Spleen (tissue), 11 donors: ENCODE measurements around the gene MYLK4. TPM values are rescaled to one million over a fixed set of nuclear protein-coding genes. Genes with fewer than 3 reads are reported as not detected.

Experiments used
- DNase-seq: peaks from one replicate; pipeline ENCODE4 v3.0.0-alpha.2; 2020
- H3K27ac ChIP-seq, 8 donors: fragments of 200-600 bp; sonication (generic) in 7 of 8; 1 replicate in 4 of 8; 2 replicates in 4 of 8; pipeline versions ENCODE4 v1.5.0 to v1.8.0; 2016 to 2021; ENCODE audit warnings: inconsistent platforms in 4 of 8, mild to moderate bottlenecking in 4 of 8, moderate library complexity in 1 of 8
- H3K27me3 ChIP-seq, 7 donors: fragments of 200-600 bp; sonication (generic) in 6 of 7; replicated peaks in 1 of 7; 1 replicate in 4 of 7; 2 replicates in 3 of 7; pipeline versions ENCODE4 v1.5.0 to v1.8.0; 2016 to 2021; ENCODE audit warnings: inconsistent platforms in 3 of 7, mild to moderate bottlenecking in 1 of 7
- H3K36me3 ChIP-seq, 6 donors: fragments of 200-600 bp; sonication (generic) in 5 of 6; 1 replicate in 4 of 6; 2 replicates in 2 of 6; pipeline versions ENCODE4 v1.5.0 to v1.8.0; 2016 to 2021; ENCODE audit warnings: inconsistent platforms in 2 of 6
- H3K4me1 ChIP-seq, 6 donors: fragments of 200-600 bp; sonication (generic) in 5 of 6; 1 replicate in 3 of 6; 2 replicates in 3 of 6; pipeline versions ENCODE4 v1.5.0 to v1.8.0; 2016 to 2021; ENCODE audit warnings: inconsistent platforms in 3 of 6
- H3K4me3 ChIP-seq, 8 donors: fragments of 200-600 bp; sonication (generic) in 7 of 8; 1 replicate in 4 of 8; 2 replicates in 4 of 8; pipeline versions ENCODE4 v1.5.0 to v1.8.0; 2016 to 2021; ENCODE audit warnings: inconsistent platforms in 4 of 8, mild to moderate bottlenecking in 4 of 8, moderate library complexity in 2 of 8
- H3K9me3 ChIP-seq, 8 donors: fragments of 200-600 bp; sonication (generic) in 7 of 8; 1 replicate in 4 of 8; 2 replicates in 4 of 8; pipeline versions ENCODE4 v1.5.0 to v1.8.0; 2016 to 2021; ENCODE audit warnings: inconsistent platforms in 4 of 8
- POLR2A ChIP-seq, 3 donors: fragments of 450-650 bp; IDR thresholded peaks; one replicate each; pipeline ENCODE4 v1.5.1; 2017; ENCODE audit warnings: antibody characterized with exemption in 3 of 3, mild to moderate bottlenecking in 1 of 3
- POLR2AphosphoS5 ChIP-seq, 3 donors: sonication (generic); formaldehyde crosslinking; IDR thresholded peaks; one replicate each; pipeline ENCODE4 v1.5.1; 2017; ENCODE audit warnings: antibody characterized with exemption in 3 of 3
- WGBS, 5 donors: extraction: QIAGEN DNeasy Blood & Tissue Kit in 3 of 5; methylation state at CpG; one replicate each; pipeline versions ENCODE4 v1.1.5 to v1.1.7; 2013 to 2018; 5-methylcytosine and 5-hydroxymethylcytosine counted together
- intact Hi-C: fragments of 100-400 bp; cut with DNase I; formaldehyde crosslinking; loops from one replicate; pipeline ENCODE4 v1.15.0; 2023; ENCODE audit warnings: low total_unique reads
- polyA plus RNA-seq, 3 donors: library from polyadenylated mRNA; stranded (reverse); fragments of 200-250 nt; gene quantifications; one replicate each; pipeline ENCODE4 v1.2.1, GENCODE V29; 2013
- total RNA-seq, 7 donors: library from RNA; depleted of rRNA in 3 of 7; stranded (reverse); fragments of >200 nt in 3 of 7; fragmentation: NEBNext Ultra II Directional in 4 of 7; extraction: Animal tissue kit (Norgen Biotek cat#: 25700) in 4 of 7; gene quantifications; one replicate each; pipeline versions ENCODE4 v1.1.0 to v1.2.1, GENCODE V29; 2016 to 2021
- TF ChIP-seq, protein P1 (sequence below), 11 experiments: fragments of 200-600 bp in 7 of 11; fragments of 450-650 bp in 4 of 11; sonication (generic) in 4 of 11; IDR thresholded peaks in 8 of 11; conservative IDR thresholded peaks in 3 of 11; 1 replicate in 7 of 11; 2 replicates in 4 of 11; pipeline versions ENCODE4 v1.4.0 to v1.8.0; 2016 to 2021; ENCODE audit warnings: antibody characterized with exemption in 11 of 11, inconsistent platforms in 4 of 11, mild to moderate bottlenecking in 1 of 11
- donor health status: healthy with polysubstance abuse.
- donor health status: DM: no; HTN: no; CAD: no; lungs with moderate emphysema.
- donor health status: DM: no; HTN: no; CAD: no.
- donor health status: Bipolar disorder and iron deficiency.
- donor health status: healthy.
- donor health status: DM: no; HTN: no; CAD: no.
- donor health status: DM: yes; HTN: yes; CAD: no.

Gene MYLK4
- total and polyA plus RNA-seq, 10 donors: 0.21 to 1.9 (median 0.76) TPM

DNA sequence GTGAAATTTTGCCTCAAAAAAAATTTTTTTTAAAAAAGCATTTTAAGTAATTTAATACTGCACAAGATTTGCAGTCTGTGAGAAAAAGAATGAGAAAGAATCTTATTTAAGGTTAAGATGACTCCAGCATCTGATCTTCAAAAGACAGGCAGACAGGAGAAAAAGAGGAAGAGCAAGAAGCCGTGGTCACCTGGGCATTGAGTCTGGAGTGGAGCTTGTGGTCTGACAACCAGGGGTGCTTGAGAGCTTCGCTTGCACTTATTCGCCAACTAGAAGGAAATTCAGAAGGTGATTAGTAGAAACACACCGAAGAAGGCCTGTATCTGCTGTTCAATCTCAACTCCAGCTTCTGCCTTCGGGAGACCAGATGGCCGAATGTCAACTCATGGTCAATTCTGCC, 75.9 kb downstream of the MYLK4 start:
- 71 to 78% (median 76%) methylated on average over 6 of the region's 6 CpGs for WGBS, 5 donors

DNA sequence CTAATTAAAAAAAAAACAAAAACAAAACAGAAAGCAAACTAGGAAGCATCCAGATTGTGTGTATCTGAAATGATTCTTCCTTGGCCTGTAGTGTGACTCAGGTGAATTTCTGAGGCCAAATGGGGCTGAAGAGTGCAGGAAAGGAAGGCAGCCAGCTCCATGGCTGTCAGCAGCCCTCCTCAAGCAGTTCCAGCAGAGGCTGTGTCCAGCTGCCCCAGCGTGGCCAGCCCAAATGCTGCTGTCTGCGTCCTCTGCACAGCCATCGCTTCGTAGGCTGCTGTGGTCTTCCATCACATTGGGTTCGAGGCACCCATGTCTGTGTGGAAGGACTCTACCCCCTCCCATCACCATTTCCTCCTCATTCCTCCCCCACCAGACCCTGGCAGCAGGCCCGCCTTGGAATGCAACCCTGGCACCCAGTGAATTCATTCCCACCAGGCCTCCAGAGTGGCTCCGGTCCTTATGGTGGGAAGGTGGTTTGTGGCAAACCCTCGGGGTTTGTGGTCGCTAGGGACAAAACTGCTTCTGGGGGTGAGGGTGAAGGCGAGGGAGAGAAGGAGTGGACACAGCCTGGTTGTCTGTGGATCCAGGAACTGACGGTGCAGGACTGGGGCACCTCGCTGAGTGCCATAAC, 81.5 kb downstream of the MYLK4 start:
- Histone ChIP-seq H3K9me3 (no peaks in the 10 kb centered on the region), H3K27me3 (no peaks in the 10 kb centered on the region), H3K4me3 (no peak overlapping the region), H3K4me1 (no peaks in the 10 kb centered on the region), H3K27ac (no peak overlapping the region), H3K36me3 (no peaks in the 10 kb centered on the region)
- TF ChIP-seq, protein P1, sequence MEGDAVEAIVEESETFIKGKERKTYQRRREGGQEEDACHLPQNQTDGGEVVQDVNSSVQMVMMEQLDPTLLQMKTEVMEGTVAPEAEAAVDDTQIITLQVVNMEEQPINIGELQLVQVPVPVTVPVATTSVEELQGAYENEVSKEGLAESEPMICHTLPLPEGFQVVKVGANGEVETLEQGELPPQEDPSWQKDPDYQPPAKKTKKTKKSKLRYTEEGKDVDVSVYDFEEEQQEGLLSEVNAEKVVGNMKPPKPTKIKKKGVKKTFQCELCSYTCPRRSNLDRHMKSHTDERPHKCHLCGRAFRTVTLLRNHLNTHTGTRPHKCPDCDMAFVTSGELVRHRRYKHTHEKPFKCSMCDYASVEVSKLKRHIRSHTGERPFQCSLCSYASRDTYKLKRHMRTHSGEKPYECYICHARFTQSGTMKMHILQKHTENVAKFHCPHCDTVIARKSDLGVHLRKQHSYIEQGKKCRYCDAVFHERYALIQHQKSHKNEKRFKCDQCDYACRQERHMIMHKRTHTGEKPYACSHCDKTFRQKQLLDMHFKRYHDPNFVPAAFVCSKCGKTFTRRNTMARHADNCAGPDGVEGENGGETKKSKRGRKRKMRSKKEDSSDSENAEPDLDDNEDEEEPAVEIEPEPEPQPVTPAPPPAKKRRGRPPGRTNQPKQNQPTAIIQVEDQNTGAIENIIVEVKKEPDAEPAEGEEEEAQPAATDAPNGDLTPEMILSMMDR (IDR thresholded peaks at IDR 0.05 in 8 of 11, conservative IDR thresholded peaks at IDR 0.05 in 3 of 11): no peak
- TF ChIP-seq POLR2A (IDR thresholded peaks at IDR 0.05) (no peak), POLR2AphosphoS5 (IDR thresholded peaks at IDR 0.05) (no peak)
- 78 to 90% (median 82%) methylated on average over 12 of the region's 12 CpGs for WGBS, 5 donors
- intact Hi-C loops: no loop called here
- DNase-seq: no peak

More for the DNA sequence above, 75.9 kb downstream of the MYLK4 start:
- Histone ChIP-seq H3K4me1 (no peaks in the 10 kb centered on the region), H3K4me3 (no peak overlapping the region), H3K27ac (no peak overlapping the region), H3K36me3 (no peaks in the 10 kb centered on the region), H3K27me3 (no peaks in the 10 kb centered on the region), H3K9me3 (no peaks in the 10 kb centered on the region)
- DNase-seq: no peak
- intact Hi-C loops: no loop called here
- TF ChIP-seq, protein P1 (IDR thresholded peaks at IDR 0.05 in 8 of 11, conservative IDR thresholded peaks at IDR 0.05 in 3 of 11): no peak
- no peak for TF ChIP-seq POLR2AphosphoS5 (IDR thresholded peaks at IDR 0.05)
- TF ChIP-seq POLR2A (IDR thresholded peaks at IDR 0.05): no peak

DNA sequence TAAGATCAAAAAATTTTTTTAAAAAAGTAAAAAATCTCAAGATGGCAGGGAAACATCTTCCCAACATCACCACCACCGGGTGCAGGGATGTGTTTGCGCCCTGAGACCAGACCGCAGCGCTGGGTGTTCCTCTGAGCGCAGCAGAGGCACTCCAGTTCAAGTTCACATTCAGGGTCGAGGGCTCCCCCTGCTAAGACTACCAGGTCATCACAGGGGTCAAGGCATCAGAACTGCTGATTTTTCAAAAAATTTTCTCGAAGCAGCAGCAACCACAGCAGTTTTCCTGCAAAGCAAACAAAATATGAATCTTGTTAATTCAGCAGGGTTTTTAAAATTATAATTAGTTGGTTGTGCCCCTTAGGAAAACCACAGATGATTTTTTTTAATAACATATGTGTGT, 83.1 kb downstream of the MYLK4 start:
- intact Hi-C loops: no loop called here
- no peak for DNase-seq
- Histone ChIP-seq H3K4me3 (no peak overlapping the region), H3K27ac (no peak overlapping the region), H3K36me3 (no peaks in the 10 kb centered on the region), H3K4me1 (no peaks in the 10 kb centered on the region), H3K9me3 (no peaks in the 10 kb centered on the region), H3K27me3 (no peaks in the 10 kb centered on the region)
- TF ChIP-seq POLR2A (IDR thresholded peaks at IDR 0.05): no peak
- peak in 1 of 3 donors; percentile 23 for TF ChIP-seq POLR2AphosphoS5 (IDR thresholded peaks at IDR 0.05)
- 64 to 79% (median 67%) methylated on average over 7 of the region's 7 CpGs for WGBS, 5 donors

DNA sequence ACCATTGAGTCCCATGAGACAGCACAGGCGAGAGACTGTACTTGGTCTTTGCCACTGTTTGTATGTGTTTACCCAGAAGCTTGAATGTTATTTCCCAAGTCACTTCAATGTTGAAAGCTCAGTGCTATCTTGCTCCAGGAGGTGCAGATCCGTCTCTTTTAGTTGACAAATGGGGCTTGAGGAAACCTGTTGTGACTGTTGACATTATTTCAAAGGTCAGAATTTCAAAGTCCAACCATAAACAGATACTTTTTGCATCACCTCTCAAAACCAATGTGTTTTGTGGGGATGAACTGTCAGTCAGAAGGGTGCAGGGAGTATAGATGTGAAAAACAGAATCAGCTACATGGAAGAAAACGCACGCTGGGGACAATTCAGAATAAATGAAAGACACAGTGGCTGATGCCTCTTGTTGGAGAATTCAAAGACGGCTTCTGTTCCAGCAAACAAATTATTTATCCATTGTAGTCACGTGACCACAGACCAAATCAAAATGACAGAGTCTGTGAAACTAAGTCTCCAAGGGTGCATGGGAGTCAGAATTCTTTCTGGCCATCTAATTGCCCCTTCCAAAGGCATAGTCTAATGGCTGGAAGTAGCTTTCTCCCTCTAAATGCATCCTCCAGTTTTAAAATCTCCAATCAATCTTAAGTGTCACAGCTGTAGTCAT, 83.7 kb downstream of the MYLK4 start:
- H3K36me3 ChIP-seq: no peaks in the 10 kb centered on the region
- 72 to 93% (median 86%) methylated on average over 6 of the region's 6 CpGs for WGBS, 5 donors
- H3K4me3 ChIP-seq: no peak overlapping the region
- H3K9me3 ChIP-seq: no peaks in the 10 kb centered on the region
- no peak for TF ChIP-seq POLR2A (IDR thresholded peaks at IDR 0.05)
- TF ChIP-seq, protein P1 (IDR thresholded peaks at IDR 0.05 in 8 of 11, conservative IDR thresholded peaks at IDR 0.05 in 3 of 11): no peak
- TF ChIP-seq POLR2AphosphoS5 (IDR thresholded peaks at IDR 0.05): no peak
- no peaks in the 10 kb centered on the region for H3K4me1 ChIP-seq
- intact Hi-C loops: no loop called here
- H3K27me3 ChIP-seq: no peaks in the 10 kb centered on the region
- H3K27ac ChIP-seq: no peak overlapping the region
- DNase-seq: no peak
